Activated T-cell treated with anti-CD3 and anti-CD28 coated beads for 24 hours (primary cell): ENCODE results near the gene BBS9.

Source experiments
- DNase-seq: peaks from one replicate; pipeline ENCODE4 v3.0.0-alpha.2; 2020; ENCODE audit warnings: low read depth

BBS9 gene

DNA sequence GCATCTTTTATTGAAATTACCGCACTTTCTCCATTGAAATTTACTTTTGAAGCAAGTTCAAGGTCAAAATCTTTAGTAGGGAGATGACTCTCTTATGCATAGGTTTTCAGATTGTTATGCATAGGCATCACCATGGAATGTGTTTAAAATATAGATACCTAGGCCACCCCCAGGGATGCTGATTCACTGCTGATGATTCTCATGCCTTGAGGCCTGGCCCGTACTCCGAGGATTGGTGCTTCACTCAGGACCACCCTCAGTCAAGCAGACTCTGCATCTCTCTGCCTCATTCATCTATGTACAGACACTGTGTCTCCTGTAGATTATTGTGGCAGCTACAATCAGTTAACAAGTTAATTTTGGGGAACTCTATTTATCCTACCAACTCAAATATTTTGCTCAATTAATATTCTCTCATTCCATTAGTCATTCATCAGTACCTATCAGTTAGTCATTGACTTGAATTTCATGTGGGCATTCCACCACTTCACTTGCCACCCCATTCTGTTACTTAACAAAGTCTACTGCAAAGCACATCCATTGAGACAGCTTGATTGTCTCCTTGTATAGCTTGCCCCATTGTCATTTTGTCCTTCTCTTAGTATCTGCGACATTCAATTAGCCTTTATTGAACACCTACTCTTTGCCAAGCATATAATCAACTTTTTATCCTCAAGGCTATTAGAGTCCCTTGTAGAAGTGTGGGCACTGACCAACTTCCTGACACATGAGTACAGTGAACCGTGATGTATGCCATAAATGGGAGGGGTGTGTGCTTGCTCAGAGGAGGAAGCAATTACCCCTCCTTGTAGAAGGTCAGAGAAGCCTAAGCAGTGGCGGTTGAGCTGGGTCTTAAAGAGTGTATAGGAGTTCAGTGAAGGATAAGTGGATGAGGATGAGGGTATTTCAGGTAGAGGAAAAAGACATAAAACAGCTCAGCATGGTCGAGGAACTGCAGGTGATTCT is 520.4 kb downstream of the BBS9 start:
- DNase-seq, result no peak

- no peak for DNase-seq
Measured at GRCh38 chr7:33650828-33651227, 521.5 kb downstream of the BBS9 start.

DNA sequence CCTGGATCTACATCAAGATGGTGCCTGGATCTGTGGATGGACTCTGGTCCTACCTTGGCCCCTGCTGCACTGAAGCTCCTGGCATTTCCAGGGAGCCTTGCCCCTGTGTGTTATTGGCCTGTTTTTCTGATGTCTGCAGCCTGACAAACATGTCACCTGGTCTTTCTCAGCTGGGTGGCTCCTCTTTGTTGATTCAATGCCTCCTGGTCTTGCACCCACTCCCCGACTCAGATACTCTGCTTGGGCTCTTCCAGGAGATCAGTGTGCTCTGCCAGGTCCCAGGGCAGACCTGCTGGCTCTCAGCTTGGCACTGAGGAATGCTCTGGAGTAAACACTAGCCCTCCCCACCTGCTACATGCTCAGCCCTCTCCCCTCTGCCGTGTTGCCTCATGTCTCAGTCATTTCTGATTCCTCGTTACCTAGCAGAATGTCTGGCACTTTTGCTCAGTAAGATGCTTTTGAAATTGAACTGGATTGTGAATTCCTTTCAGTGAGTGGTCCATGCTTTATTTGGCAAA is 522.7 kb downstream of the BBS9 start:
- DNase-seq, result no peak

- DNase-seq, result no peak
Measured at GRCh38 chr7:33654676-33655075, 525.3 kb downstream of the BBS9 start.
